GM21576 (cell line): ENCODE results near the gene CCL17.
"Not testable (repeated sequence)": the region's sequence is repeated elsewhere in the genome, so short reads cannot be mapped to it uniquely, and the experiment has no call there.

Experiments
- ATAC-seq: cut with Tn5 transposase; IDR thresholded peaks from one replicate; pipeline ENCODE4 v1.9.1; 2021; ENCODE audit warnings: mild to moderate bottlenecking, moderate library complexity; ENCODE audit not compliant: unreplicated experiment

The CCL17 gene

DNA sequence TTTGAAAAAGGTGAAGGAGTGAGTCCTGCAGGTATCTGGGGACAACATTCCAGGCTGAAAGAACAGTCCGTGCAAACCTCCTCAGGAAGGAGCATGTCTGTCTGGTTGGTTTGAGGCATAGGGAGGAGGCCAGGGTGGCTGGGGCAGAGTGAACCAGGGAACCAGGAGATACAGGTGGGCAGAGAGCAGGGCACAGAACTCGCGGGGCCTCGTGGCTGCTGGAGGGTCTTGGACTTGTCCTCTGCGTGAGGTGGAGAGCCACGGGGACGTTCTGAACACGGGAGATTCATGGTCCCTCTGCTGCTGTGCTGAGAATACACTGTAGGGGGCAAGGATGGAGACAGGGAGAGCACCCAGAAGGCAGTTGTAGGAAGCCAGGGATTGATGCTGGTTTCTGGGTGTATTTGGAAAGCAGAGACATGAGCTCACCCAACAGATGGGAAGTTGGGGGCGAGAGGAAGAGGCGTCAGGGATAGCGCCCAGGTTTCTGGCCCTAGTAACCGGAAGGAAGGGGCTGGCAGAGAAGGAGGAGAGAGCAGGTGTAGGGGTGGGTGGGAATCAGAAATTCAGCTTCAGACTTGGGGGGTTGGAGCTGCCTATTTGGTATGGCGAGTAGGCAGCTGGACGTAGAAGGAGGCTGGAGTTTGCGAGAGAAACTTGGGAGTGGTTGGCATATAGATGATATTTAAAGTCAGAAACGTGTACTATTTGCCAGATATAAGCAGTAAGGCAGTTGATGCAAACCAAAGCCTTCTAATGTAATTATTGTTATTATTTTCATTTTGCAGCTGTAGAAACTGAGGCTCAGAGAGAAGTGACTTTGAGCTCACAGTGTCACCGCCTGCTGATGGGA lies at the start of gene CCL17:
Gene CCL17, plus strand, starts transcription at position 803 of the 853 bp plus-strand sequence. CDS start 9,166 bp downstream, outside the sequence.
- no peak for ATAC-seq

DNA sequence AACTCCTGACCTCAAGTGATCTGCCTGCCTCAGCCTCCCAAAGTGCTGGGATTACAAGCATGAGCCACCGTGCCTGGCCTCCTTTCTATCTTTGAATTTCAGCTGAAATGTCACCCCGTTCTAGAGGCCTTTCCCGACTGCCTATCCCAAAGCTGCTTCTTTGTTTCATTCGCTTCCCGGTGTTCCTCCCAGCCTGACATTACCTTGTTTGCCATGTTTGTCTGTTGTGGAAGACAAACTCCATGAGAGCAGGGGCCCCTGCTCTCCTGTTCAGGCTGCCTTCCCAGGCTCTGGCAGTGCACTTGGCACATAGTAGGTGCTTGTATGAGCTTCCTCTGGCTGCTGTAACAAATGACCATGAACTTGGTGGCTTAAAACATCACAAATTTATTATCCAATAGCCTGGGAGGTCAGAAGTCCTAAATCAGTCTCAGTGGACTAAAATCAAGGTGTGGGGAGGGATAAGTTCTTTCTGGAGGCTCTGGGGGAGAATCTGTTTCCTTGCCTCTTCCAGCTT lies 48.6 kb upstream of the CCL17 start:
- no peak for ATAC-seq

DNA sequence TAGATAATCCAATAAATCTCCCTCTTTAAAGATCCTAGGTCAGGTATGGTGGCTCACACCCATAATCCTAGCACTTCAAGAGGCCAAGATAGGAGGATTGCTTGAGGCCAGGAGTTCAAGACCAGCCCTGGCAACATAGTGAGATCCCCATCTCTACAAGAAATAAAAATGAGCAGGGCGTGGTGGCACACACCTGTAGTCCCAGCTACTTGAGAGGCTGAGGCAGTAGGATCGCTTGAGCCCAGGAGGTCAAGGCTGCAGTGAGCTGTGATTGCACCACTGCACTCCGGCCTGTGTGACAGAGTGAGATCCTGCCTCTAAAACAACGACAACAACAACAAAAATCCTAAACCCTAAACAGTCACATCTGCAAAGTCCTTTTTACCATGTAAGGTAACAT lies 48.0 kb upstream of the CCL17 start:
- no peak for ATAC-seq

DNA sequence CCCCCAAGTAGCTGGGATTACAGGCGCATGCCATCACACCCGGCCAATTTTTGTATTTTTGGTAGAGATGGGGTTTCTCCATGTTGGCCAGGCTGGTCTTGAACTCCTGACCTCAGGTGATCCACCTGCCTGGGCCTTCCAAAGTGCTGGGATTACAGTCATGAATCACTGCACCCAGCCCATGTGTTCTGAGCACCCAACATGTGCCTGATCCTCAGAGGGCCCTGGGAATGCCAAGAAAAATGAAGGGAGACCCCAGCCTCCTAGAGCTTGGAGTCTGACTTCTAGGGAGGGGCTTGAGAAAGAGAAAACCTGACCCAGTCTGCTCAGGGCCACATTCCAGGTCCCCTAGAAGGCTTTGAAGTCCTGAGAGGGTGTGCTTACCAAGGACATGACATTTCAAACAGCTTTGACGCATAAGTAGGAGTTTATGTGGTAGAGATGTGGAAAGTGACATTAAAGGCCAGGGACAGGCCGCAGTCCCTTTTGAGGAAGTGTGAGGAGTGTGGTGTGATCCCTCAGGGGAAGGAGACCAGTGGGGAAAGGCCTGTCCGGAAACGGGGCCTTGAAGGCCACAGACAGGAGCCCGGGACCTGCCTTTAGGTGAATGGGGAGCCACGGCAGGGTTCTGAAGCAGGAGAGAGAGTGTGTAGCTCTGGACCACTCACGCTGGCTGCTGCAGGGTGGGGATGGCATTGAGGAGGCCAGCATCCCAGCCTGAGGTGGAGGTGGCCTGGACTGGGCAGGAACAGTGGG lies 47.1 kb upstream of the CCL17 start:
- peak; percentile 38 for ATAC-seq

DNA sequence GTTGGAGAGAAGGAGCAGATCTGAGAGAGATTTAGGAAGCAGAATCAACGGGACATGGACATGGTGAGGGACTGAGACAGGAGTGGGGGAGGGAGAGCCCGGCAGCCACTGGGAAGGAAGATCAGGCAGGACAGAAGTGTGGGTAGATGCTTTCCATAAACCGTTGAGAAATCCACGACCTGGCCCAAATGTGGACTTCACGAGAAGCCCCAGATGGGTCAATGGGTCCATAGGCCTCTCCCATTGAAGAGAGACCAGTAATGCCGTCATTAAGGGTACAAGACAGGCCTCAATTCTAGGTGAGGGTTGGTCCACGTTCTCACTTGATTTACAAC lies 46.5 kb upstream of the CCL17 start:
- ATAC-seq = no peak

DNA sequence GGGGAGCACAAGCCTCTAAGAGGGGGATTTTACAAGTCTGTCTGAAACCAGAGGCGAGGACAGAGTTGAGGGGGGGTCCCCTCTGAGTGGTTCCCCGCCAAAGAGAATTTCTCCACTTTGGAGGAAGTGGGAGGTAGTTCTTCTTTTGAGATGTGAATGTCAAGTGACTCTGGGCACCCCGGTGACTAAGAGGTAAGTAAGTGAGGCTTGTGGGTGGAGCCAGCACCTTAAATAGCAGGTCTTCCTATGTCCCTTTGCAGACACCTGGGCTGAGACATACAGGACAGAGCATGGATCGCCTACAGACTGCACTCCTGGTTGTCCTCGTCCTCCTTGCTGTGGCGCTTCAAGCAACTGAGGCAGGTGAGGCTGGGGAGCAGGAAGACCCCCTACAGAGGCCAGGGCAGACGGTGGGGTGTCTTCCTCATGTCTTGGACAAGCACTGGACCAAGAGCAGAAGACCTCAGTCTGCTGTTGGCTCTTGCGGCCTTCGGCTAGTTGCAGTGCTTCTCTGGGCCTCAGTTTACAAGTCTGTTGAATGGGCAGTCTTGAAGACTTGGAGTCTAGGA lies 46.0 kb upstream of the CCL17 start, which contains the start of gene CCL22:
Gene CCL22, plus strand, starts transcription at position 257 of the 569 bp plus-strand sequence. Its CDS starts 34 bp downstream, at position 291.
- peak; percentile 47 for ATAC-seq

DNA sequence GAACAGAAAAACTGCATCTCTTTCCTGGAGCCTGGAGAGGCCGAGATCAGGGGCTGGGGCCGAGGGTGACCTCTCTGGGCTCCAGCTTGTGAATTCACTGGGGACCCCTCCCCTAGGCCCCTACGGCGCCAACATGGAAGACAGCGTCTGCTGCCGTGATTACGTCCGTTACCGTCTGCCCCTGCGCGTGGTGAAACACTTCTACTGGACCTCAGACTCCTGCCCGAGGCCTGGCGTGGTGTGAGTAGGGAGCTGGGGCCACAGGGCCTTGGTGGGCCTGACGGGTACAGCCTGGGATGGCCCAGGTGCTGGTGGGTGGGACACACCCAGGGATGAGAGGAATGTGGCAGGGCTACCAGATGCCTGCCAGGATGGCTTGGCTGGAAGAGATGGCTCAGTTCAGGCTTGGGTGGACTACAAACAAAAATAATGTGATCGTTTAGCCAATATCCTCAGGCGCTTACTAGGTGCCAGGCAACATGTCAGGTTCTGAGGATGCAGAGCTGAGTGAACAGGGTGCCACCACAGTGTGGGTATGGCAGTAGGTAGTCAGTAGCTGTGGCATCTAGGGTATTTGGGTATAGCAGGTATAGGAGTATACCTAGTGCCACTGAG lies 44.1 kb upstream of the CCL17 start:
- no peak for ATAC-seq

DNA sequence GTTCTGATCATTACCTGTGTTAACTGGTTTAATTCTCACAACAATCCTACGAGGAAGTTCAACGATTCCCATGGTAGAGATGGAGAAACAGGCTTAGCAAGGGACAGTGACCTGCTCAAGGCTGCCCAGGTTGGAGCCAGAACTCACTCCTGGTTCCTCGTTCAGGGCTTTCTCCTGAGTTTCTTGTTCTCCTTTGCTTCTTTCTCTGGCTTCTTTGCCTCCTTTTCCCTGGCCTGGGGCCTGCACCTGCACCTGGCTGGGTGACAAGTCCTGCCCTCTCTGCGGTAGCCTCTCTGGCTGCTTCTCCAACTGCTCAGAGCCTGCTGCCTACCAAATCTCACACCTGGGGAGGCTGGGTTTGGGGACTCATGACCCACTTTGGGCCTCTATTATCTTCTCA lies 43.2 kb upstream of the CCL17 start:
- no peak for ATAC-seq

DNA sequence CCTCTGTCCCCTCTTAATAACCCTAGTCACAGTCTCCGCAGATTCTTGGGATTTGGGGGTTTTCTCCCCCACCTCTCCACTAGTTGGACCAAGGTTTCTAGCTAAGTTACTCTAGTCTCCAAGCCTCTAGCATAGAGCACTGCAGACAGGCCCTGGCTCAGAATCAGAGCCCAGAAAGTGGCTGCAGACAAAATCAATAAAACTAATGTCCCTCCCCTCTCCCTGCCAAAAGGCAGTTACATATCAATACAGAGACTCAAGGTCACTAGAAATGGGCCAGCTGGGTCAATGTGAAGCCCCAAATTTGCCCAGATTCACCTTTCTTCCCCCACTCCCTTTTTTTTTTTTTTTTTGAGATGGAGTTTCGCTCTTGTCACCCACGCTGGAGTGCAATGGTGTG lies 40.4 kb upstream of the CCL17 start:
- no peak for ATAC-seq

DNA sequence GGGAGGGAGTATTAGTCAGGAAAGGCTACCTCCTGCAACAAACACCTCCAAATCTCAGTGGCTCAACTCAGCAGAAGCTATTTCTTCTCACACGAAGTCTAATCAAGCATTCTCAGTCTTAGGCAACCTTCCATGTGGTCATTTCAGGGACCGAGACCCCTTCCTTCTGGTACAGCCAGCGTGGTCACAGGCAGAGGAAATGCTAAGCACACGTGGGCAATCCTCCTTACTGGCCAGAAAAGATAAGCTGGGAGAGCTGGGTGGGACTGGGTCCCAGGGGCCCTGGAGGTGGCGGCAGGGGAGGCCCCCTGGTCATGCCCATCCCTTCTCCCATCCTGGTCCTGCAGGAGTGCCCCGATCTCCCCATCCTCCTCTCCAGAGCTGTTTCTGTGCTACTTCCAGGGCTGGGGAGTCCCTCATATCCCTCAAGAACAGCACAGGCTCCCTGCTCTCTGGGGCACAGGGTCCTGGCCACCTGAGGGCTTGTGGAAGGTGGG lies 38.0 kb upstream of the CCL17 start:
- ATAC-seq = no peak

DNA sequence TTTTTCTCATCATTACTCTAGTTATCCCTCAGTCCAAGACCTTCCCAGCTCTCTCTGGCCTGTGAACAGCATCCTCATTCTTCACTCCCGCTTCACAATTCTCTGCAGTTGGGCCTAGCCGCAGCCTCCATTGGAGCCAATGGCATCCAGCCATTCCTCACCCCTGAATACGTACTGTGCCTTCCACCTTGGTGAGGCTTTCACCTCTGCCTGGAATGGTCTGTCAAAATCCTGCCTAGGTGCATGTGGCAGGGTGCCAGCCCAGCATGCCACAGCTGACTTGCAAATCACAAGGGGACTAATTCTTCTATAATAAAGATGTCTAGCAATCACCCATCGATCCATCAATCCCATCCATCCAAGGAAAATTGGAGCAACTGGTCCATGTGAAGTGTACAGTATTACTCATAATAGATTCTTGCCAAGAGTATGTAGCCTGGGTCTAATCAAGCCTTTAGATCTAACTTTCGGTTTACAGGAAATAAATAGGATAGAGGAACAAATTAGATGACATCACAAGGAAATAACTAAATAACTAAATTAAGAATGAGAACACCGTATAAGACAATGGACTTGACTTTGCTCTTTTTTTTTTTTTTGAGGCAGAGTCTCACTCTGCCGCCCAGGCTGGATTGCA lies 37.3 kb upstream of the CCL17 start:
- ATAC-seq = no peak

DNA sequence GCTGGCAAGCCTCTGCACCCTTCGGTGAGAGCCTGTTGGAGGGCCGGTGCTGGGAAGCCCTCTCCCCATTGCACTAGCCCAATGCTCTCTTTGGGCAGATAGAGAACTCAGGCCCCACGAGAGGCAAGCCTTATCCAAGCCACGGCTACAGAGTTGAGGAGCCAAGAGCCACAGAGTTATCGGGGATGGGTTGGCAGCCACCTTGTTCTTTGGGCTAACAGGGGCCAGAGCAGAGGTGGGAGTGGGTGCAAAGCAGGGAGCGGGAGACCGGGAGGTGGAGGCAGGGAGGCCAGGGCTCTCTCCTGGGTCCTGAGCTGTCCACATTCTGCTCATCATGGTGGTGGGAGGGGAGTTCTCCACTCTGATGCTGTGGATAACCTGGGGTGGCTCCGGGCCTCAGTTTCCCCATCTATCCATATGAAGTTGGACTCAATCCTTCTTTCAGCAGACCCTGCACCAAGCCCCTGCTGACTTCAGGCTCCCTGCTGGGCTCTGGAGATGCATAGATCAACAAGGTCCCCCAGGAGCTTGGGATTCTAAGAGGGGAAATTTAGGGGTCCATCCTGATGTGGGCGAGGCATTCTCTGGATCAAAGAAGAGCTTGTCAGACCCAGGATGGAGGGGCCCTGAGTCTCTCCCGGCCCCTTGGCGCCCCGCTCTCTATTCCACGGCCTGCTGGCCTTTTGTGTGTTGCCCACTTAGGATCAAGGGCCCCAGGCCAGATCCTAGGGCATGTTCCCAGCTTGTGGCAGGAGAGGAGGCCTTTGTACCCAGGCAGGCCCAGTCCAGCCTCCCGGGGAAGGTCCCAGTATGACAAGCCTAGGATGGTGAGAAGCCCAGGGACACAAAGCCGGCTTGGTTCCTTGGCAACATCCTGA lies 32.8 kb upstream of the CCL17 start:
- ATAC-seq = no peak

DNA sequence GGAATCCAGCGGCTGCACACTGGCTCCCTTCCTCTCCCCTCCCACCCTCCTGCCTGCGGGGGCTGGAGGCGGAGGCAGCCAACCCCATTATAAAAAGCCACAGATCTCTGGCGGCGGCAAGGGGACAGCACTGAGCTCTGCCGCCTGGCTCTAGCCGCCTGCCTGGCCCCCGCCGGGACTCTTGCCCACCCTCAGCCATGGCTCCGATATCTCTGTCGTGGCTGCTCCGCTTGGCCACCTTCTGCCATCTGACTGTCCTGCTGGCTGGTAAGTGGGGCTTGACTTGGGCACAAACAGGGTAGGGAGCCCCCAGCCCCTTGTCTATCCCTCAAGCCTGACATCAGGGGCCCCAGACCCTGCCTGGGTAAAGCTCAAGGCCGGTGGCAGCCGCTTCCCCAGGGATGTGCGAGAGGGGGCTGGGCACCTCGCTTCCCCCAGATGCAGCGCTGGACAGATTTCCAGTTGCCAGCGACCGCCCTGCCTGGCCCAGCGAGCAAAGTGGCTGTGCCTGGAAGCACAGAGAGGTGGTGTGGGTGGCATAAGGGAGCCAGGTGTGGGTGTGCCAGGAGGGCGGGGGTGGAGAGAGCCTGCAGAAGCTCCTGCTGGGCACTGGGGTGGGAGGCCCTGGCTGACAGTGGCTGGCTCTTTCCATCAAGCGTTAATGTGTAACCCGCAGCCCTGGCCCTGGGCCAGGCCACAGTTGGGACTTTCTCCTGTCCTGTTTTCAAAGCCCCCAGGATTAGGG lies 32.0 kb upstream of the CCL17 start, which contains the start of gene CX3CL1:
Gene CX3CL1, plus strand, starts transcription at position 119 of the 745 bp plus-strand sequence. Its CDS starts 79 bp downstream, at position 198.
- no peak for ATAC-seq

DNA sequence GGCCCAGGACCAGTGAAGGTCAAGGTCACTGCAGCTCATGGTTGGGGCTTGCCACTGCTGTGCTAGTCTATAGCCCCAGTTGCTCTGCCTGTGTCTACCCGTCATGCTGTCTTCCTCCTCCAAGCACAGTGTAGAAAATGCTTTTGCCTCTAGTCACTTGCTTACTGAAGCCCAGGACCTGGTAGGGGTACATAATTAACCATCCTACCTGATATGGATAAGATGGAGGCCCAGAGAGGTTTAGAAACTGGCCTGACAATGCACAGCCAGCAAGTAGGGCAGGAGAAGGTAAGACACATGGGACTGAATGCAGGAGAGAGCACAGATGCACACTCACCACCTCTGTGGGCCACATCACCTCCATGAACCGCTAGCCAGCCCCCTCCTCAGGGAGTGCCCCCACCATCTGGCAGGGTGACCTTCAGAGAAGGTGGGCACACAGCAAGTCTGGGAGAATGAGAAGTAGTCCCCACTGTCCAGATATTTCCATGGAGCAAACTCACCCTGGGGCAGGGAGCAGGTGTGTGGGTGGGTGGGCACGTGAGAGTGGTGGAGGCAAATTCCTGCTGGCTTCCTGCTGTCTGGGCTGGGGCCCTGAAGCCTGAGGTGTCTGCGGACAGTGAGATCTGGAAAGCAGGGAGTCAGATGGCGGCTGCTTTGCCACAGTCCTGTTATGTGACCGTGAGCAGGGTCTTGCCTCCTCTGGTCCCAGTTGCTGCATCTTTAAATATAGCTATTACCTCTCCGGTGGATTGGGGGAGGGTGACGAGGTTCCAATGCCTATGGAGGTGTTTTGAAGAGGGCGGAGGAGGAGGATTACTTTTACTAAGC lies 31.2 kb upstream of the CCL17 start:
- ATAC-seq = no peak

DNA sequence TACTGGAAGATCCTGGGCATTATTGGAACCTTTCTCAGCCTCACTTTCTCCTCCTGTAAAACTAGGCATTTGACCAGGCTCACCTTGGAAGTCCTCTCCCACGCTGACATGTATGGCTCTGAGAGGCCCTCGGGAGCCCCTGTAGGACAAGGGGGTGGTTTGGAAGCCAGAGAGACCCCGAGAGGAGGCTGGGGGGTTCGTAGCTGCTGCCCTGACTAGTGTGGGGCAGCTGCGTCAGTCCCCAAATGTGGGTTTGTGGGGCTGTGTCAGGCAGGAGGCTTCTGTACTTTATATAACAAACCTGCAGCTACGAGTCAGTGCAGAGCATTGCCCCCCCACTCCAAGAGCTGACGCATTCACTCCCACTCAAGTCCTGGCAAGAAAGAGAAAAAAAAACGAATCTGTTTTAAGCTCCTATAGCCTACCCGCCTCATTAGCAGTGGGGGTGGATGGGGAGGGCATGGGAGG lies 30.5 kb upstream of the CCL17 start:
- ATAC-seq = no peak

DNA sequence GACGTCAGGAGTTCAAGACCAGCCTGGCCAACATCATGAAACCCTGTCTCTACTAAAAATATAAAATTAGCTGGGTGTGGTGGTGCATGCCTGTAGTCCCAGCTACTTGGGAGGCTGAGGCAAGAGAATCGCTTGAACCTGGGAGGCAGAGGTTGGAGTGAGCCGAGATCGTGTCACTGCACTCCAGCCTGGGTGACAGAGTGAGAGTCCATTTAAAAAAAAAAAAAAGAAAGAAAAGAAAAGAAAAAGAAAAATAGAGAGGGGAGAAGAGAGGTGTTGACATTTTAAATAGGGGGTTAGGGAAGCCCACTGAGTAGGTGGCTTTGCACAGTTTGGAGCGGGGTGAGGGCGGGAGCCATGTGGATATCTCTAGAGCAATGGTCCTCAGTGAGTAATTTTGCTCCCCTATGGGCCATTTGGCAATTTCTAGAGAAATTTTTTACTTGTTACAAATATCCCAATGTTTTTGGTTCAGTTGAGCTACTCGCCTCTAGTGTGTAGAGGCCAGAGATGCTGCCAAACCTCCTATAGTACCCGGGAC lies 29.6 kb upstream of the CCL17 start:
- ATAC-seq = not testable (repeated sequence)

DNA sequence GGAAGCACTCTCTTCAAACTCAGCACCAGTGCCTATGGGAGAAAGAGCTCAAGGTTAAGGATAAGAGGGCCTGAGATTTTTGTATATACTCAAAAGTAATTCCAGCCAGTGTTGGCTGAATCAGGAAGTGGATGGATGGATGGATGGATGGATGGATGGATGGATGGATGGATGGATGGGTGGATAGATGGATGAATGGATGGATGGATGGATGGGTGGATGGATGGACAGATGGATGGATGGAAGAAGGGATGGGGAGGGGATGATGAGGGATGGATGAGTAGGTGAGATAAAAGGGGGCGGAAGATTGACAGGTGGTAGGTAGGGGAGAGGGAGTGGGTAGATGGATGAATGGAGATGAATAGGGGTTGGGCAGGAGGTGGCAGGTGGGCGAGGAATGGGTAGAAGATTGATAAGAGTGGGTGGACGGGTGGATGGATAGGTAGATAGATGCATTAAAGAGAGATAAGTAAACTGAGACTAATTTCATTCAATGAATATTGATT lies 28.2 kb upstream of the CCL17 start:
- ATAC-seq = no peak
